Thyroid gland (tissue), 4 donors: ENCODE results near the gene PTPN14. TPM values are rescaled to one million over a fixed set of nuclear protein-coding genes. Genes with fewer than 3 reads are reported as not detected.
"Not testable (repeated sequence)": the region's sequence is repeated elsewhere in the genome, so short reads cannot be mapped to it uniquely, and the experiment has no call there.

Experiments
- DNase-seq, 2 donors: peaks; one replicate each; pipeline ENCODE4 v3.0.0-alpha.2; 2019
- H3K27ac ChIP-seq, 3 donors: fragments of 200-600 bp; sonication (generic); 1 replicate in 2 of 3; 2 replicates in 1 of 3; pipeline ENCODE4 v1.5.1; 2016 to 2019; ENCODE audit warnings: mild to moderate bottlenecking in 1 of 3, moderate library complexity in 1 of 3
- H3K27me3 ChIP-seq: fragments of 200-600 bp; sonication (generic); one replicate; pipeline ENCODE4 v1.5.1; 2019
- H3K36me3 ChIP-seq, 2 donors: fragments of 200-600 bp; sonication (generic); one replicate each; pipeline ENCODE4 v1.5.1; 2016 to 2019
- H3K4me1 ChIP-seq, 2 donors: fragments of 200-600 bp; sonication (generic); one replicate each; pipeline ENCODE4 v1.5.1; 2017 to 2019
- H3K4me3 ChIP-seq, 3 donors: fragments of 200-600 bp; sonication (generic); replicated peaks in 1 of 3; 1 replicate in 2 of 3; 2 replicates in 1 of 3; pipeline ENCODE4 v1.5.1; 2016; ENCODE audit warnings: mild to moderate bottlenecking in 1 of 3
- H3K9me3 ChIP-seq: fragments of 200-600 bp; sonication (generic); one replicate; pipeline ENCODE4 v1.5.1; 2017
- POLR2A ChIP-seq, 2 donors: fragments of 450-650 bp; IDR thresholded peaks; one replicate each; pipeline ENCODE4 v1.6.1; 2017; ENCODE audit warnings: antibody characterized with exemption in 2 of 2, mild to moderate bottlenecking in 2 of 2, moderate library complexity in 1 of 2
- WGBS, 2 donors: methylation state at CpG; one replicate each; pipeline ENCODE4 v1.1.5; 2017; 5-methylcytosine and 5-hydroxymethylcytosine counted together
- intact Hi-C: fragments of 100-400 bp; cut with DNase I; formaldehyde crosslinking; loops from one replicate; pipeline ENCODE4 v1.15.1; 2023
- total RNA-seq, 4 donors: library from RNA; depleted of rRNA; stranded (reverse); fragments of >200 nt; gene quantifications; one replicate each; pipeline ENCODE4 v1.2.3, GENCODE V29; 2016
- TF ChIP-seq, protein P1 (sequence below), 6 experiments: fragments of 200-600 bp in 3 of 6; fragments of 450-650 bp in 3 of 6; sonication (generic) in 3 of 6; IDR thresholded peaks; one replicate each; pipeline ENCODE4 v1.5.1; 2016 to 2019; ENCODE audit warnings: antibody characterized with exemption in 6 of 6, mild to moderate bottlenecking in 2 of 6, inconsistent platforms in 1 of 6, moderate library complexity in 1 of 6

Gene PTPN14
- total RNA-seq, 4 donors from 2014 or later = 28.1 to 33.4 (median 31.8) TPM

DNA sequence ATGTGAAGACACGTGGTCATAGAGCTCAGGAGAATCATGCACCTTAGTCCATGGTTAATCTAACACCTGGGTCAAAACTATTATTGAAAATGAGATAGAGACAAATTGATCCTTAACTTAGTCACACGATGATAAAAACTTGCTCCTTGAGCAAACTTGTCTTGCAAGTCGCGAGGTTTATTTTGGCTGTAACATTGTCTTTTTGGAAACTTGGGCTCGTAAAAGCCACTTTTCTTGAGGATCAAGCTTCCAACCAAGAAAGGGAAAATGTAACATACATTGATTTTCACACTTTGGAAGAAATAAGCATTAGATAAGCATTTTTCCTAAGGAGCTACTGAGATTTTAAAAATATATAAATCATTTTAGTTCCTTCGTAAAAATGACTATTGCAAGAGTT, 31.7 kb upstream of the PTPN14 start:
- 71 to 72% methylated on average over 6 of the region's 6 CpGs for WGBS, 2 donors
- H3K27me3 ChIP-seq = no peaks in the 10 kb centered on the region
- no peak for DNase-seq
- intact Hi-C loops = no loop called here
- H3K4me1 ChIP-seq = no peaks in the 10 kb centered on the region
- no peaks in the 10 kb centered on the region for H3K9me3 ChIP-seq
- TF ChIP-seq, protein P1, sequence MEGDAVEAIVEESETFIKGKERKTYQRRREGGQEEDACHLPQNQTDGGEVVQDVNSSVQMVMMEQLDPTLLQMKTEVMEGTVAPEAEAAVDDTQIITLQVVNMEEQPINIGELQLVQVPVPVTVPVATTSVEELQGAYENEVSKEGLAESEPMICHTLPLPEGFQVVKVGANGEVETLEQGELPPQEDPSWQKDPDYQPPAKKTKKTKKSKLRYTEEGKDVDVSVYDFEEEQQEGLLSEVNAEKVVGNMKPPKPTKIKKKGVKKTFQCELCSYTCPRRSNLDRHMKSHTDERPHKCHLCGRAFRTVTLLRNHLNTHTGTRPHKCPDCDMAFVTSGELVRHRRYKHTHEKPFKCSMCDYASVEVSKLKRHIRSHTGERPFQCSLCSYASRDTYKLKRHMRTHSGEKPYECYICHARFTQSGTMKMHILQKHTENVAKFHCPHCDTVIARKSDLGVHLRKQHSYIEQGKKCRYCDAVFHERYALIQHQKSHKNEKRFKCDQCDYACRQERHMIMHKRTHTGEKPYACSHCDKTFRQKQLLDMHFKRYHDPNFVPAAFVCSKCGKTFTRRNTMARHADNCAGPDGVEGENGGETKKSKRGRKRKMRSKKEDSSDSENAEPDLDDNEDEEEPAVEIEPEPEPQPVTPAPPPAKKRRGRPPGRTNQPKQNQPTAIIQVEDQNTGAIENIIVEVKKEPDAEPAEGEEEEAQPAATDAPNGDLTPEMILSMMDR (IDR thresholded peaks at IDR 0.05) = no peak
- no peak for TF ChIP-seq POLR2A (IDR thresholded peaks at IDR 0.05)
- H3K27ac ChIP-seq = no peak overlapping the region
- no peak overlapping the region for H3K4me3 ChIP-seq
- no peaks in the 10 kb centered on the region for H3K36me3 ChIP-seq

DNA sequence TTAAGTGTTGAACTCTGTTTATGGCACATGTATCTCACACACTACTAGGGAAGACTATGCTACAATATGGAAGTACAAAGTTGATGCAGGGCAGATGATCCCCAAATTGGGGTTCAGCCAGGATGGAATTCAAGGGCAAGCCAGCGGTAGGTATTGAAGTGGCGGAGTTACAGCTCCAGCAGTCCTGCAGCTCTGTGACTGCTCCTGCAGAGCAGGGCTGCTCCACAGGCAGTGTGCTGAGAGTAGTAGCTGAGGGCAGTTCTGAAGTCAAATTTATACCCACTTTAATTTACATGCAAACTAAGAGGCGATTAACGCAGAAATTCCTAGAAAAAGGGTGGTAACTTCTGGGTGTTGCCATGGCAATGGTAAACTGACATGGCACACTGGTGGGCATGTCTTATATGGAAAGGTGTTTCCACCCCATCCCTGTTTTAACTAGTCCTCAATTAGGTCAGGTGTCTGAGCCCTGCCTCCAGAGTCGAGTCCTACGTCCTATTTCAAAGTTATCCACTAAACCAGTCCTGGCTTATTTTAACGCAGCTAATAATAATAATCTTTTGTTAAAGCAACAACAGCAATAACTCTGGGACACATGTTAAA, 31.0 kb upstream of the PTPN14 start:
- TF ChIP-seq, protein P1 (IDR thresholded peaks at IDR 0.05) = no peak
- TF ChIP-seq POLR2A (IDR thresholded peaks at IDR 0.05) = no peak
- no peak for DNase-seq
- intact Hi-C loops = no loop called here
- no peaks in the 10 kb centered on the region for H3K27me3 ChIP-seq
- H3K36me3 ChIP-seq = no peaks in the 10 kb centered on the region
- H3K4me1 ChIP-seq = no peaks in the 10 kb centered on the region
- H3K27ac ChIP-seq = no peak overlapping the region
- H3K4me3 ChIP-seq = no peak overlapping the region
- WGBS, 2 donors = 79 to 83% methylated on average over 7 of the region's 7 CpGs
- no peaks in the 10 kb centered on the region for H3K9me3 ChIP-seq

DNA sequence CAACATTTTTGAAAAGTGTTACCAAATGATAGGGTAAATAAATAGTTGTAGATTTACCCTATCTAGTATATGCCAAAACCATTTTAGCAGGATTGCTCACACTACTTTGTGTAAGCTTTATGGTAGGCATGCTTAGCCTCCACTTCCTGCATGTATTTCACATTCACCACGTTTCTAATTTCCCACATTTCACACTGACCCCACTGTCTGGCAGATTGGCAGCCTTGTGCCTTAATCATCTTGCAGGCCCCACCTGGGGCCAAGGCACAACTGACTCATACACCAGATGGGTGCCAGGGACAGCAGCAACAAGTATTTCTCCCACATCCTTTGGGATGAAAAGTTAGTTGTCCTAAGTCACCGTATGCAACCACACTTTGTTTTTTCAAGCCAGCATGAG, 30.4 kb upstream of the PTPN14 start:
- TF ChIP-seq, protein P1 (IDR thresholded peaks at IDR 0.05) = no peak
- TF ChIP-seq POLR2A (IDR thresholded peaks at IDR 0.05) = no peak
- DNase-seq = no peak
- 54 to 61% methylated on average over 2 of the region's 2 CpGs for WGBS, 2 donors
- Histone ChIP-seq H3K4me3 (no peak overlapping the region), H3K4me1 (no peaks in the 10 kb centered on the region), H3K9me3 (no peaks in the 10 kb centered on the region), H3K27ac (no peak overlapping the region), H3K27me3 (no peaks in the 10 kb centered on the region), H3K36me3 (no peaks in the 10 kb centered on the region)
- intact Hi-C loops = no loop called here

DNA sequence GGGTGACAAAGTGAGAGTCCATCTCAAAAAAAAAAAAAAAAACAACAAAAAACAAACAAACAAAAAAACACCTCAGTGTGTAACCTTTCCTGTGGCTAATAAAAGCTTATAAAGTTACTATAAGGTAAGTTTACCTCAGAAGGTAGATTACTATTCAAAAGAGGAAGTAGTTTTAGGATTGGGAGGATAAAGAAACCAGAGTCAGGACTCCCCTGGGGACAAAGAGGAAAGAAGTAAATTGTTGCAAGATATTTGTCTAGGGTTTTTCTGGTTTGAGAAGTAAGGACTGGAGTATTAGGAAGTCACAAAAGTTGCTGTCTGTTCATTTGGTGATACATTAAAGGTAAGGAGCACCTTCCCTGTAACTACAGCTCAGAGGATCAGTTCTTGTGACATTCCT, 27.8 kb upstream of the PTPN14 start:
- intact Hi-C loops = no loop called here
- no peak overlapping the region for H3K27ac ChIP-seq
- no peak for DNase-seq
- TF ChIP-seq, protein P1 (IDR thresholded peaks at IDR 0.05) = no peak
- no peak for TF ChIP-seq POLR2A (IDR thresholded peaks at IDR 0.05)
- H3K4me1 ChIP-seq = no peaks in the 10 kb centered on the region
- H3K27me3 ChIP-seq = no peaks in the 10 kb centered on the region
- no peaks in the 10 kb centered on the region for H3K9me3 ChIP-seq
- no peaks in the 10 kb centered on the region for H3K36me3 ChIP-seq
- H3K4me3 ChIP-seq = no peak overlapping the region

DNA sequence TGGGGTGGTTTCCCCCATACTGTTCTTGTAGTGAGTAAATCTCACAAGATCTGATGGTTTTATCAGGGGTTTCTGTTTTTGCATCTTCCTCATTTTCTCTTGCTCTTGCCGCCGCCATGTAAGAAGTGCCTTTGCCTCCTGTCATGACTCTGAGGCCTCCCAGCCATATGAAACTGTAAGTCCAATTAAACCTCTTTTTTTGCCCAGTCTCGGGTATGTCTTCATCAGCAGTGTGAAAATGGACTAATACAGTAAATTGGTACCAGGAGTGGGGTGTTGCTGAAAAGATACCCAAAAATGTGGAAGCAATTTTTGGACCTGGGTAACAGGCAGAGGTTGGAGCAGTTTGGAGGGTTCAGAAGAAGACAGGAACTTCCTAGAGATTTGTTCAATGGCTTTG, 24.7 kb upstream of the PTPN14 start:
- intact Hi-C loops, H3K27me3 ChIP-seq, H3K4me1 ChIP-seq, DNase-seq, H3K27ac ChIP-seq, H3K9me3 ChIP-seq, H3K4me3 ChIP-seq, H3K36me3 ChIP-seq: not testable (repeated sequence)
- 87 to 97% methylated on average over 3 of the region's 3 CpGs for WGBS, 2 donors
